ENCODE measurements around the gene COLEC12.

DNA sequence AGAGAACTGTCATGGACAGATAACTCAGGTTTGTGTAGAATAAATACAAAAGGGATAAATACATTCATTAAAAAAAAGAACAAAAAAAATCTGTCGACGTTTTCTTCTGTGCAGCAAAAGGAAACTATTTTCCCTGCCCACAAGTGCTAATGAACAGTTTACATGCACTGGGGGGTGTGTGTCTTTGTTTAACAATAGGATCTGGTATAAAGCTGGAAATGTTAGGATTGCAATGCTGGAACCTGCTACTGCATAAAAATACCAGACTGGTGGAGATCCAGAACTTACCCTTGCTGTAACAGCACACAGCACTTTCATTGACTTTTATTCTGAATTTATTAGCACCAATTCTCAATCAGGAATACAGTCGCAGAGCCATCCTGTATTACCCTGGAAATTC is 148.1 kb downstream of the COLEC12 start:
- TF ChIP-seq EZH2 (IDR thresholded peaks at IDR 0.05; ENCODE audit: insufficient read depth, poor library complexity, severe bottlenecking) (no peak), EZH2phosphoT487 (IDR thresholded peaks at IDR 0.05; ENCODE audit: insufficient read depth, low read depth) (no peak)

Data from GM23248 (cell line).